Bronchial epithelial cell (primary cell): ENCODE results near the gene HS3ST1. TPM values are rescaled to one million over a fixed set of nuclear protein-coding genes. Genes with fewer than 3 reads are reported as not detected.
A peak's percentile ranks its signal among the peaks of the same experiment; 100 is the strongest.
"Not testable (repeated sequence)": the region's sequence is repeated elsewhere in the genome, so short reads cannot be mapped to it uniquely, and the experiment has no call there.

Experiments
- DNase-seq: peaks from one replicate; pipeline ENCODE4 v3.0.0-alpha.2; 2010; ENCODE audit warnings: low read depth
- FAIRE-seq: peaks from 2 replicates; lab custom pipeline; 2011; peaks lifted over from hg19 to GRCh38; lab: Jason Lieb, UNC
- H3K27me3 ChIP-seq: 2 replicates; pipeline ENCODE4 v1.5.1; 2011; ENCODE audit warnings: low read length; ENCODE audit not compliant: control insufficient read depth, insufficient read depth
- H3K36me3 ChIP-seq: 2 replicates; pipeline ENCODE4 v1.5.1; 2011; ENCODE audit warnings: low read length; ENCODE audit not compliant: control insufficient read depth, insufficient read depth
- H3K4me3 ChIP-seq: 2 replicates; pipeline ENCODE4 v1.5.1; 2011; ENCODE audit warnings: mild to moderate bottlenecking, low read depth, low read length, control low read depth
- CTCF ChIP-seq: IDR thresholded peaks from 2 replicates; pipeline ENCODE4 v1.5.1; 2011; ENCODE audit warnings: mild to moderate bottlenecking, moderate library complexity, low read length, control low read depth, inconsistent platforms; ENCODE audit not compliant: insufficient read depth, severe bottlenecking
- total RNA-seq: library from RNA; depleted of rRNA; stranded (reverse); fragments of >200 nt; gene quantifications from 2 replicates; pipeline ENCODE4 v1.2.1, GENCODE V29; 2014

HS3ST1 gene
- total RNA-seq, 1 donor from 2014 or later: 2.4 TPM

DNA sequence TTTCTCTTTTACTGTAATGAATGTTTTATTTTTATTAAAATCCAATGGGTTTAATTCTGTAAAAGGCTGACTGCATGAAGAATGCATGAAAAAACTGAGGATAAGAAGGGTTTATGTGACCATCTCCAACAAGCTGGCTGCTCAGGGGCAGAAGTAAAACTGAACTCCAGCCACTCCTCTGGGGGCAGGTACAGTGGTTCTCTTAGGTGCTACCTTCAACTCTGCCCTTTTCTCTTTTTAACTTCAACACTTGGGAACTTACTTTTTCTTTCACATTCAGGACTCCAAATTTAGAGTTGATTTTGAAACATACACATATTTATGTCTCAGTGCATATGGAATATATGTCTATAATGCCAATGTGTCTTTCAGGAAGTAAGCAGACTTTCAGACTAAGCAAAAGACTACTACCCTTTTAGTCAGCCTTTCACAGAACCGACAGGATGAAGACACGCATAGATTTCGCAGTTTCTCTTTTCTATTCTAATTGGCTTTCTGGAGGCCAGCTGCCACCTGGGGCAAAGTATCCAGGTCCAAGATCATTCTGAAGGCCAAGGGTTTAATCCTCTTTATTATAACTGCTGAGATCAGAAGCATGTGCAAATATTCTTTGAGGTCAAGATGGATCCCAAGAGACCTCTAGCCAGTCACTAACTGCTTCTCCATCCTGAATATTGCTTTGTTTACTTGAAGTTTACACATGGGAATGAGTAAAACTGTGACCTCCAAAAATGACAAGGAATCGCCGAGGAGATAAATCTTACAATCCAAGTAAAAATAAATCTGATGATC is 30.7 kb downstream of the HS3ST1 start:
- Histone ChIP-seq H3K27me3 (no peaks in the 10 kb centered on the region), H3K36me3 (peaks cover 8% of the 10 kb centered on the region), H3K4me3 (no peak overlapping the region)
- TF ChIP-seq CTCF: no peak
- DNase-seq: no peak
- no peak for FAIRE-seq

- TF ChIP-seq CTCF: no peak
- Histone ChIP-seq H3K27me3 (no peaks in the 10 kb centered on the region), H3K36me3 (peaks cover 8% of the 10 kb centered on the region), H3K4me3 (no peak overlapping the region)
- peak; percentile 89 for DNase-seq
- FAIRE-seq: no peak
These were observed 31.5 kb downstream of the HS3ST1 start for GRCh38 chr4:11397146-11397545.

- no peak overlapping the region for H3K4me3 ChIP-seq
- no peak for TF ChIP-seq CTCF
- no peak for FAIRE-seq
- no peaks in the 10 kb centered on the region for H3K27me3 ChIP-seq
- DNase-seq: no peak
- no peaks in the 10 kb centered on the region for H3K36me3 ChIP-seq
These were observed 35.1 kb downstream of the HS3ST1 start for GRCh38 chr4:11393551-11393950.

GRCh38 chr4:11384072-11384471 is 44.6 kb downstream of the HS3ST1 start:
- FAIRE-seq, H3K4me3 ChIP-seq, H3K27me3 ChIP-seq, H3K36me3 ChIP-seq, DNase-seq: not testable (repeated sequence)

GRCh38 chr4:11376571-11376970 is 52.1 kb downstream of the HS3ST1 start:
- no peaks in the 10 kb centered on the region for H3K27me3 ChIP-seq
- no peak overlapping the region for H3K4me3 ChIP-seq
- DNase-seq (no peak), FAIRE-seq (no peak)
- no peak for TF ChIP-seq CTCF
- no peaks in the 10 kb centered on the region for H3K36me3 ChIP-seq

- DNase-seq: no peak
- no peak overlapping the region for H3K4me3 ChIP-seq
- no peaks in the 10 kb centered on the region for H3K36me3 ChIP-seq
- FAIRE-seq: peak; percentile 28
- no peaks in the 10 kb centered on the region for H3K27me3 ChIP-seq
- TF ChIP-seq CTCF: no peak
These were observed 52.5 kb downstream of the HS3ST1 start for GRCh38 chr4:11376146-11376545.
